Sigmoid colon (tissue), 4 donors: ENCODE results near the gene ABLIM3.

Source experiments
- EP300 ChIP-seq, 4 donors: sonication (generic); formaldehyde crosslinking; IDR thresholded peaks; one replicate each; pipeline ENCODE4 v1.6.1; 2017; ENCODE audit warnings: antibody characterized with exemption in 4 of 4
- POLR2AphosphoS5 ChIP-seq, 4 donors: sonication (generic); formaldehyde crosslinking; IDR thresholded peaks; one replicate each; pipeline ENCODE4 v1.6.1; 2017; ENCODE audit warnings: antibody characterized with exemption in 4 of 4
- TF ChIP-seq, protein P1 (sequence below), 4 experiments: fragments of 450-650 bp in 3 of 4; fragments of 200-600 bp in 1 of 4; IDR thresholded peaks; one replicate each; pipeline ENCODE4 v1.5.1; 2016 to 2019; ENCODE audit warnings: antibody characterized with exemption in 4 of 4, mild to moderate bottlenecking in 3 of 4, moderate library complexity in 2 of 4

DNA sequence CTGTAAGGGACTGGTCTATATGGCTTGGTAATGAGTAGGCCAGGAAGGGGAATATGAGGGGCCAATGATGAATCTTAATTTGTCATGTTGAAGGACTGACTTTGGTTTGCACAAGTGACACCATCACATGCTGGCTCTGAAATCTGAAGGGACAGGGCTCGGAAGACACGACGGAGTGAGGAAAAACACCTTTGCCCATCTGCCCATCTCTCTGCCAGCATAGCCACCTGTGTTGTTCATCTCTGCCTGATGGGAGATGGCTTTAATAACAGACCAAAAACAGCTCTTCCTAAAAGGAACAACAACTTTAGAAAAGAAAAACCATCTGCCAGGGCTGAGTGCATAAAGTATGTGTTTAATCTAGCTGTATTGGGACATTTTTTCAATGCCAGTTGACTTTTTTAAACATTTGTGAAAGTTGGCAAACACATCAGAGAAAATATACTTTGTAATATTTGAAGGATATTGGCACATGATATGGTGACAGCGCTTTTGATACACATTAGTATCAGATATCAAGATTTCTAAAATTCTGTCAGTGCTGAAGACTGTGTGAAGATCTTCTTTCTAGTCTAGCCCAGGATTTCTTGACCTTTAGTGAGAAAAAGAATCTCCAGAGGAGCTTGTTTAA is 27.1 kb downstream of the ABLIM3 start:
- TF ChIP-seq, protein P1, sequence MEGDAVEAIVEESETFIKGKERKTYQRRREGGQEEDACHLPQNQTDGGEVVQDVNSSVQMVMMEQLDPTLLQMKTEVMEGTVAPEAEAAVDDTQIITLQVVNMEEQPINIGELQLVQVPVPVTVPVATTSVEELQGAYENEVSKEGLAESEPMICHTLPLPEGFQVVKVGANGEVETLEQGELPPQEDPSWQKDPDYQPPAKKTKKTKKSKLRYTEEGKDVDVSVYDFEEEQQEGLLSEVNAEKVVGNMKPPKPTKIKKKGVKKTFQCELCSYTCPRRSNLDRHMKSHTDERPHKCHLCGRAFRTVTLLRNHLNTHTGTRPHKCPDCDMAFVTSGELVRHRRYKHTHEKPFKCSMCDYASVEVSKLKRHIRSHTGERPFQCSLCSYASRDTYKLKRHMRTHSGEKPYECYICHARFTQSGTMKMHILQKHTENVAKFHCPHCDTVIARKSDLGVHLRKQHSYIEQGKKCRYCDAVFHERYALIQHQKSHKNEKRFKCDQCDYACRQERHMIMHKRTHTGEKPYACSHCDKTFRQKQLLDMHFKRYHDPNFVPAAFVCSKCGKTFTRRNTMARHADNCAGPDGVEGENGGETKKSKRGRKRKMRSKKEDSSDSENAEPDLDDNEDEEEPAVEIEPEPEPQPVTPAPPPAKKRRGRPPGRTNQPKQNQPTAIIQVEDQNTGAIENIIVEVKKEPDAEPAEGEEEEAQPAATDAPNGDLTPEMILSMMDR (IDR thresholded peaks at IDR 0.05): no peak
- no peak for TF ChIP-seq EP300 (IDR thresholded peaks at IDR 0.05)
- TF ChIP-seq POLR2AphosphoS5 (IDR thresholded peaks at IDR 0.05): no peak
